Tibial nerve (tissue), 4 donors: ENCODE results near the gene TGIF1. TPM values are rescaled to one million over a fixed set of nuclear protein-coding genes. Genes with fewer than 3 reads are reported as not detected.

Source experiments
- DNase-seq, 2 donors: peaks; one replicate each; pipeline ENCODE4 v3.0.0-alpha.2; 2019; ENCODE audit warnings: low spot score in 2 of 2
- H3K27ac ChIP-seq, 4 donors: fragments of 200-600 bp; sonication (generic) in 3 of 4; one replicate each; pipeline ENCODE4 v1.5.1; 2017 to 2019; ENCODE audit warnings: mild to moderate bottlenecking in 1 of 4
- H3K27me3 ChIP-seq, 2 donors: fragments of 200-600 bp; sonication (generic) in 1 of 2; one replicate each; pipeline versions ENCODE4 v1.5.1 to v1.6.0; 2017 to 2019
- H3K36me3 ChIP-seq, 3 donors: fragments of 200-600 bp; sonication (generic); one replicate each; pipeline ENCODE4 v1.5.1; 2018 to 2019
- H3K4me1 ChIP-seq, 4 donors: fragments of 200-600 bp; sonication (generic) in 3 of 4; one replicate each; pipeline ENCODE4 v1.5.1; 2017 to 2019
- H3K4me3 ChIP-seq, 4 donors: fragments of 200-600 bp; sonication (generic) in 3 of 4; one replicate each; pipeline ENCODE4 v1.5.1; 2017 to 2019; ENCODE audit warnings: mild to moderate bottlenecking in 1 of 4, moderate library complexity in 1 of 4
- H3K9me3 ChIP-seq, 4 donors: fragments of 200-600 bp; sonication (generic) in 3 of 4; one replicate each; pipeline ENCODE4 v1.5.1; 2017 to 2019
- EP300 ChIP-seq, 2 donors: sonication (generic); formaldehyde crosslinking; IDR thresholded peaks; one replicate each; pipeline ENCODE4 v1.6.1; 2017; ENCODE audit warnings: antibody characterized with exemption in 2 of 2, mild to moderate bottlenecking in 1 of 2
- POLR2A ChIP-seq, 2 donors: fragments of 450-650 bp; IDR thresholded peaks; one replicate each; pipeline ENCODE4 v1.6.1; 2017; ENCODE audit warnings: antibody characterized with exemption in 2 of 2, mild to moderate bottlenecking in 2 of 2, moderate library complexity in 2 of 2
- WGBS, 2 donors: methylation state at CpG; one replicate each; pipeline ENCODE4 v1.1.5; 2018; 5-methylcytosine and 5-hydroxymethylcytosine counted together
- total RNA-seq, 4 donors: library from RNA; depleted of rRNA; stranded (reverse); fragments of >200 nt; gene quantifications; one replicate each; pipeline ENCODE4 v1.1.0, GENCODE V29; 2016
- TF ChIP-seq, protein P1 (sequence below), 5 experiments: fragments of 200-600 bp in 3 of 5; fragments of 450-650 bp in 2 of 5; sonication (generic) in 3 of 5; IDR thresholded peaks; one replicate each; pipeline ENCODE4 v1.5.1; 2016 to 2019; ENCODE audit warnings: antibody characterized with exemption in 5 of 5, mild to moderate bottlenecking in 3 of 5, moderate library complexity in 2 of 5

Gene TGIF1
- total RNA-seq, 4 donors from 2014 or later: 59.2 to 86.1 (median 70.1) TPM

DNA sequence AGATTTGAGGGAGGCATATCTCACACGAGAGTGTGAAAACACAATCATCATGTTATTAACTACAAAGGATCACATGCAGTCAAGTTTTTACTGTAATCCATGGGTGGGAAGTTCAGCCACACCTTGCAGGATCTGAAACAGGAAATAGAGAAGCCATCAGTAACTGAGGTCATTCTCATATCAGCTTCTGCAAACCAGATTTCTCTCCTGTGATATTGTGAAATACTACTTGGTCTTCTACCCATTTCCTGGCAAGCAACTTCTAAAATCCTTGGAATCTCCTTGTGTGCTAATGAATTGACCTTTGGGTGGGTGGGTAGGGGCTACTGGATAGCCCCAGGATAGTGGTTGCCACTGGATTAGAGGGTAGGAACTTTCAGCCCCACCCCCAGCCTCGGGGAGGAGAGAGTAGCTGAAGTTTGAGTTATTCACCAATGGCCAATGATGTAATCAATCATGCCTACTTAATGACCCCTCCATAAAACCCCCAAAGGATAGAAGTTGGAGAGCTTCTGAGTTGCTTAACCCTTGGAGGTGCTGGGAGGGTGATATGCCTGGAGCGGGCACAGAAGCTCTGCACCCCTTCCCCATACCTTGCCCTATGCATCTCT, 25.6 kb upstream of the TGIF1 start:
- H3K4me3 ChIP-seq: no peak overlapping the region
- no peaks in the 10 kb centered on the region for H3K4me1 ChIP-seq
- no peak for DNase-seq
- TF ChIP-seq POLR2A (IDR thresholded peaks at IDR 0.05) (no peak), EP300 (IDR thresholded peaks at IDR 0.05) (no peak)
- TF ChIP-seq, protein P1, sequence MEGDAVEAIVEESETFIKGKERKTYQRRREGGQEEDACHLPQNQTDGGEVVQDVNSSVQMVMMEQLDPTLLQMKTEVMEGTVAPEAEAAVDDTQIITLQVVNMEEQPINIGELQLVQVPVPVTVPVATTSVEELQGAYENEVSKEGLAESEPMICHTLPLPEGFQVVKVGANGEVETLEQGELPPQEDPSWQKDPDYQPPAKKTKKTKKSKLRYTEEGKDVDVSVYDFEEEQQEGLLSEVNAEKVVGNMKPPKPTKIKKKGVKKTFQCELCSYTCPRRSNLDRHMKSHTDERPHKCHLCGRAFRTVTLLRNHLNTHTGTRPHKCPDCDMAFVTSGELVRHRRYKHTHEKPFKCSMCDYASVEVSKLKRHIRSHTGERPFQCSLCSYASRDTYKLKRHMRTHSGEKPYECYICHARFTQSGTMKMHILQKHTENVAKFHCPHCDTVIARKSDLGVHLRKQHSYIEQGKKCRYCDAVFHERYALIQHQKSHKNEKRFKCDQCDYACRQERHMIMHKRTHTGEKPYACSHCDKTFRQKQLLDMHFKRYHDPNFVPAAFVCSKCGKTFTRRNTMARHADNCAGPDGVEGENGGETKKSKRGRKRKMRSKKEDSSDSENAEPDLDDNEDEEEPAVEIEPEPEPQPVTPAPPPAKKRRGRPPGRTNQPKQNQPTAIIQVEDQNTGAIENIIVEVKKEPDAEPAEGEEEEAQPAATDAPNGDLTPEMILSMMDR (IDR thresholded peaks at IDR 0.05): no peak
- H3K27ac ChIP-seq: no peak overlapping the region
- no peaks in the 10 kb centered on the region for H3K36me3 ChIP-seq
- H3K9me3 ChIP-seq: peaks cover 0 to 4% (median 0%) of the 10 kb centered on the region in 4 donors
- H3K27me3 ChIP-seq: no peaks in the 10 kb centered on the region
- WGBS, 2 donors: 42 to 49% methylated on average over 3 of the region's 3 CpGs

- no peaks in the 10 kb centered on the region for H3K36me3 ChIP-seq
- no peak for DNase-seq
- H3K27me3 ChIP-seq: no peaks in the 10 kb centered on the region
- TF ChIP-seq EP300 (IDR thresholded peaks at IDR 0.05): no peak
- TF ChIP-seq, protein P1 (IDR thresholded peaks at IDR 0.05): no peak
- no peak for TF ChIP-seq POLR2A (IDR thresholded peaks at IDR 0.05)
- H3K4me1 ChIP-seq: no peaks in the 10 kb centered on the region
- peaks cover 0 to 2% (median 0%) of the 10 kb centered on the region in 4 donors for H3K9me3 ChIP-seq
- WGBS, 2 donors: 69 to 77% methylated on average over 3 of the region's 3 CpGs
- no peak overlapping the region for H3K27ac ChIP-seq
- H3K4me3 ChIP-seq: no peak overlapping the region
Measured at GRCh38 chr18:3425030-3425429, 24.9 kb upstream of the TGIF1 start.

- no peaks in the 10 kb centered on the region for H3K4me1 ChIP-seq
- DNase-seq: no peak
- no peaks in the 10 kb centered on the region for H3K9me3 ChIP-seq
- no peak overlapping the region for H3K27ac ChIP-seq
- no peaks in the 10 kb centered on the region for H3K27me3 ChIP-seq
- no peak for TF ChIP-seq POLR2A (IDR thresholded peaks at IDR 0.05)
- TF ChIP-seq, protein P1 (IDR thresholded peaks at IDR 0.05): no peak
- TF ChIP-seq EP300 (IDR thresholded peaks at IDR 0.05): no peak
- 72 to 82% methylated on average over 6 of the region's 6 CpGs for WGBS, 2 donors
- no peaks in the 10 kb centered on the region for H3K36me3 ChIP-seq
- H3K4me3 ChIP-seq: no peak overlapping the region
Measured at GRCh38 chr18:3425446-3425845, 24.5 kb upstream of the TGIF1 start.

DNA sequence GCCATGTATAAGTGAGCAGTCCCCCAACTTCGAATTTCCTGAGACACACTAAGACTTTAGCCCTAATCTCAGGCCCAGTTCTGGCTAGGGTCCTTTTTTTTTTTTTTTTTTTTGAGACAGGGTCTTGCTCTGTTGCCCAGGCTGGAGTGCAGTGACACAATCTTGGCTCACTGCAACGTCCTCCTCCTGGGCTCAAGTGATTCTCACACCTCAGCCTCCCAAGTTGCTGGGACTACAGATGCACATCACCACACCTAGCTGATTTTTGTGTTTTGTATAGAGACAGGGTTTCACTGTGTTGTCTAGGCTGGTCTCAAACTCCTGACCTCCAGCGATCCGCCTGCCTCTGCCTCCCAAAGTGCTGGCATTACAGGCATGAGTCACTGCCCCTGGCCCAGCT, 23.9 kb upstream of the TGIF1 start:
- no peaks in the 10 kb centered on the region for H3K9me3 ChIP-seq
- no peak for DNase-seq
- no peaks in the 10 kb centered on the region for H3K36me3 ChIP-seq
- no peaks in the 10 kb centered on the region for H3K4me1 ChIP-seq
- WGBS, 2 donors: 89 to 92% methylated on average over 4 of the region's 4 CpGs
- no peaks in the 10 kb centered on the region for H3K27me3 ChIP-seq
- H3K4me3 ChIP-seq: no peak overlapping the region
- no peak overlapping the region for H3K27ac ChIP-seq
- TF ChIP-seq EP300 (IDR thresholded peaks at IDR 0.05) (no peak), POLR2A (IDR thresholded peaks at IDR 0.05) (no peak)
- TF ChIP-seq, protein P1 (IDR thresholded peaks at IDR 0.05): no peak

GRCh38 chr18:3427944-3428343, 22.0 kb upstream of the TGIF1 start:
- Histone ChIP-seq H3K4me3 (no peak overlapping the region), H3K9me3 (no peaks in the 10 kb centered on the region), H3K4me1 (no peaks in the 10 kb centered on the region), H3K36me3 (no peaks in the 10 kb centered on the region), H3K27ac (no peak overlapping the region), H3K27me3 (no peaks in the 10 kb centered on the region)
- TF ChIP-seq EP300 (IDR thresholded peaks at IDR 0.05): no peak
- no peak for TF ChIP-seq POLR2A (IDR thresholded peaks at IDR 0.05)
- TF ChIP-seq, protein P1 (IDR thresholded peaks at IDR 0.05): no peak
- no peak for DNase-seq
- WGBS, 2 donors: 86 to 89% methylated on average over 5 of the region's 5 CpGs
